Activated B cell treated with CpG ODN at 0.5 μM for 24 hours (primary cell): ENCODE data around the gene TEPSIN. TPM values are rescaled to one million over a fixed set of nuclear protein-coding genes. Genes with fewer than 3 reads are reported as not detected.

Experiments used
- ATAC-seq: fragments of 200-7000 bp; cut with Tn5 transposase; one replicate; pipeline ENCODE4 v1.10.0; 2021; ENCODE audit warnings: low read depth, mild to moderate bottlenecking, moderate library complexity
- CTCF ChIA-PET: fragments of 350-600 bp; sonication (Branson Sonifier 250); formaldehyde crosslinking; loops from one replicate; lab custom pipeline; 2021; ENCODE audit warnings: antibody characterized with exemption; lab: Charles Lee
- POLR2A ChIA-PET: fragments of 350-600 bp; sonication (Branson Sonifier 250); formaldehyde crosslinking; loops from one replicate; lab custom pipeline; 2021; ENCODE audit warnings: antibody characterized with exemption; lab: Charles Lee
- DNase-seq: peaks from one replicate; pipeline ENCODE4 v3.0.0; 2022
- H3K27ac Mint-ChIP-seq: one replicate; pipeline ENCODE4 v1.8.0; 2020; ENCODE audit warnings: mixed read lengths
- H3K27me3 Mint-ChIP-seq: one replicate; pipeline ENCODE4 v1.8.0; 2021; ENCODE audit warnings: mixed read lengths
- H3K36me3 Mint-ChIP-seq: one replicate; pipeline ENCODE4 v1.8.0; 2021; ENCODE audit warnings: low read depth, mixed read lengths
- H3K4me1 Mint-ChIP-seq: one replicate; pipeline ENCODE4 v1.8.0; 2021; ENCODE audit warnings: mixed read lengths
- H3K4me3 Mint-ChIP-seq: one replicate; pipeline ENCODE4 v1.8.0; 2020; ENCODE audit warnings: mild to moderate bottlenecking, mixed read lengths
- H3K9me3 Mint-ChIP-seq: one replicate; pipeline ENCODE4 v1.8.0; 2020; ENCODE audit warnings: mixed read lengths
- intact Hi-C: fragments of 100-400 bp; cut with micrococcal nuclease; formaldehyde crosslinking; loops from one replicate; pipeline ENCODE4 v1.15.1; 2024
- total RNA-seq: library from RNA; stranded (reverse); gene quantifications from 2 replicates; pipeline ENCODE4 v1.2.3, GENCODE V29; 2022
- TF ChIP-seq, protein P1 (sequence below): fragments of 200-600 bp; IDR thresholded peaks from one replicate; pipeline ENCODE4 v1.8.0; 2022; ENCODE audit warnings: antibody characterized with exemption, mild to moderate bottlenecking

TEPSIN gene
- total RNA-seq, 1 donor from 2014 or later: 102 TPM

DNA sequence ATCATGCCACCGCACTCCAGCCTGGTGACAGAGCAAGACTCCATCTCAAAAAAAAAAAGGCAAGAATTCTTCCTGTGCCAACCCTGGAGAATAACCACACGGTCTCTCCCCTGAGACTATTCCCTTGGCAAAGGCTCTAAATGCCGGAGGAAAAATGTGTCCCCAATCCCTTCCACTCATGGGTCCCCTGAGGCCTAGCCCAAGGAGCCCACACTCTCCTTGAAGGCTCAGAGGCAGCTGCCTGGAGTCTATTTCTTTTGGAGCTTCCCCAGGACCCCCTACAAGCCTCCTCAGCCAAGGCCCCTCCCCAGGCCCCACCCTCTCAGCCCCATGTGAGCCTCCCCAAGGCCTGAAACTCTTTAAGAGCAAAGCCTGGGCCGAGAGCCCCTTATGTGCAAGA is 32.7 kb downstream of the TEPSIN start:
- ATAC-seq: no peak

DNA sequence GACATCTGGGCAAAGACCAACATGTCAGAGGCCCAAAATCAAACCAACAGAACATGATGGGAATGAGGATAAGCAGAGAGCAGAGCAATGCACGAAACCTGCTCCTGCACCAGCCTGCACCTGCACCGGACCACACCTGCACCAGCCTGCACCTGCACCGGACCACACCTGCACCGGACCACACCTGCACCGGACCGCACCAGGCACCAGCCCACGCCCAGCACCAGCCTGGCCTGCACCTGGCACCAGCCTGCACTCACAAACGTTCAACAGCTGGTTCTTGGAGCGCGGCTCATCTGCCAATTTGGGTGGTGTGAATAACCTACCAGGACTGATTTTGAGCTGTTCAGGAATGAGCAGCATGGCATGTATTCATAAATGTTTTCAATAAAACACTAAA is 34.3 kb downstream of the TEPSIN start:
- H3K27ac Mint-ChIP-seq: no peak overlapping the region
- intact Hi-C loops: no loop called here
- CTCF ChIA-PET: no interaction called here
- no peak for ATAC-seq
- POLR2A ChIA-PET: no interaction called here
- no peak overlapping the region for H3K4me3 Mint-ChIP-seq
- peaks cover 28% of the 10 kb centered on the region for H3K36me3 Mint-ChIP-seq
- H3K27me3 Mint-ChIP-seq: no peaks in the 10 kb centered on the region
- TF ChIP-seq, protein P1, sequence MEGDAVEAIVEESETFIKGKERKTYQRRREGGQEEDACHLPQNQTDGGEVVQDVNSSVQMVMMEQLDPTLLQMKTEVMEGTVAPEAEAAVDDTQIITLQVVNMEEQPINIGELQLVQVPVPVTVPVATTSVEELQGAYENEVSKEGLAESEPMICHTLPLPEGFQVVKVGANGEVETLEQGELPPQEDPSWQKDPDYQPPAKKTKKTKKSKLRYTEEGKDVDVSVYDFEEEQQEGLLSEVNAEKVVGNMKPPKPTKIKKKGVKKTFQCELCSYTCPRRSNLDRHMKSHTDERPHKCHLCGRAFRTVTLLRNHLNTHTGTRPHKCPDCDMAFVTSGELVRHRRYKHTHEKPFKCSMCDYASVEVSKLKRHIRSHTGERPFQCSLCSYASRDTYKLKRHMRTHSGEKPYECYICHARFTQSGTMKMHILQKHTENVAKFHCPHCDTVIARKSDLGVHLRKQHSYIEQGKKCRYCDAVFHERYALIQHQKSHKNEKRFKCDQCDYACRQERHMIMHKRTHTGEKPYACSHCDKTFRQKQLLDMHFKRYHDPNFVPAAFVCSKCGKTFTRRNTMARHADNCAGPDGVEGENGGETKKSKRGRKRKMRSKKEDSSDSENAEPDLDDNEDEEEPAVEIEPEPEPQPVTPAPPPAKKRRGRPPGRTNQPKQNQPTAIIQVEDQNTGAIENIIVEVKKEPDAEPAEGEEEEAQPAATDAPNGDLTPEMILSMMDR: no peak
- no peaks in the 10 kb centered on the region for H3K9me3 Mint-ChIP-seq
- no peak for DNase-seq
- peaks cover 4% of the 10 kb centered on the region for H3K4me1 Mint-ChIP-seq

More for the DNA sequence above, 32.7 kb downstream of the TEPSIN start:
- Mint-ChIP-seq H3K27me3 (no peaks in the 10 kb centered on the region), H3K36me3 (peaks cover 27% of the 10 kb centered on the region), H3K9me3 (no peaks in the 10 kb centered on the region), H3K27ac (no peak overlapping the region), H3K4me3 (no peak overlapping the region), H3K4me1 (peaks cover 4% of the 10 kb centered on the region)
- no peak for DNase-seq
- TF ChIP-seq, protein P1: no peak
- intact Hi-C loops: no loop called here
- ChIA-PET CTCF (no interaction called here), POLR2A (interaction anchor here (0.7 kb wide), 1 partner anchor 33 kb away, joined by 3 read pairs; no protein-coding TSS in a partner anchor)

DNA sequence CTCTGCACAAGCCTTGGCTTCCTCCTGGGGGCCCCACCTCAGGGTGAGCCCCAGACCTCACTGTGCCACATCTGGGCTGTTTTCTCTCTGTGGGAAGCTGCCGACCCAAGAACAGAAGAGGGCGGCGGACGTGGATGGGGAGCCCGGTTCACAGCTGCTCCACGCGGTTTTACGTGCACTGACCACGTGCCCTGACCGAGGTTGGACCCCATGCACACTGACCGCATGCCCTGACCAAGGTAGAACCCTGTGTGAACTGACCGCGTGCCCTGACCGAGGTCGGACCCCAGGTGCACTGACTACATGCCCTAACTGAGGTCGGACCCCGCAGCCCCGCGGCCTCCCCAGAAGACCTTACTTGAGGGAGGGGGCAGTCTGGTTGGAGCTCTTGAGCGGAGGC is 35.7 kb downstream of the TEPSIN start:
- Mint-ChIP-seq H3K36me3 (peaks cover 28% of the 10 kb centered on the region), H3K27me3 (no peaks in the 10 kb centered on the region), H3K27ac (no peak overlapping the region), H3K4me3 (no peak overlapping the region), H3K4me1 (peaks cover 4% of the 10 kb centered on the region), H3K9me3 (no peaks in the 10 kb centered on the region)
- intact Hi-C loops: no loop called here
- ChIA-PET CTCF (no interaction called here), POLR2A (interaction anchor here (0.5 kb wide), 1 partner anchor 670 kb away, joined by 5 read pairs; no protein-coding TSS in a partner anchor)
- no peak for ATAC-seq
- no peak for DNase-seq
- TF ChIP-seq, protein P1: no peak

DNA sequence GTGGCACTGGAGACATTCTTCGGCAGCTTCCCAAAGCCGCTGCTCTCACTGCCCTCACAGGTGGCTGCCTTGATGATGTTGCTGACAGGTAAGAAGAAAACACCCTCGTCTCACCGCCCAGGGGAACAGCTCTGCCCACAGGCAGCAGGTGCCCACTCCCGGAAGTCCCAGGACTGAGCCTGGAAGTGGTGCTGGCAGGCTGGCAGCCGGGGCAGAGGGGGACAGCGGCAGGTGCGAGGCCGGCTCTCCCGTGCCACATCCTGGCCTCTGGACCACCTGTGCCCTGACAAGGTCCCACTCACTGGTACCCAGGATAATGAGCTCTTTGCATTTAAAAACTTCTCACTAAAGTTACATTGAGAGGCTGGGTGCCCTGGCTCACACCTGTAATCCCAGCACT is 36.5 kb downstream of the TEPSIN start:
- H3K4me1 Mint-ChIP-seq: no peaks in the 10 kb centered on the region
- DNase-seq (no peak), ATAC-seq (no peak)
- H3K27ac Mint-ChIP-seq: no peak overlapping the region
- ChIA-PET POLR2A (no interaction called here), CTCF (no interaction called here)
- TF ChIP-seq, protein P1: no peak
- peaks cover 31% of the 10 kb centered on the region for H3K36me3 Mint-ChIP-seq
- intact Hi-C loops: no loop called here
- no peak overlapping the region for H3K4me3 Mint-ChIP-seq
- no peaks in the 10 kb centered on the region for H3K27me3 Mint-ChIP-seq
- no peaks in the 10 kb centered on the region for H3K9me3 Mint-ChIP-seq

DNA sequence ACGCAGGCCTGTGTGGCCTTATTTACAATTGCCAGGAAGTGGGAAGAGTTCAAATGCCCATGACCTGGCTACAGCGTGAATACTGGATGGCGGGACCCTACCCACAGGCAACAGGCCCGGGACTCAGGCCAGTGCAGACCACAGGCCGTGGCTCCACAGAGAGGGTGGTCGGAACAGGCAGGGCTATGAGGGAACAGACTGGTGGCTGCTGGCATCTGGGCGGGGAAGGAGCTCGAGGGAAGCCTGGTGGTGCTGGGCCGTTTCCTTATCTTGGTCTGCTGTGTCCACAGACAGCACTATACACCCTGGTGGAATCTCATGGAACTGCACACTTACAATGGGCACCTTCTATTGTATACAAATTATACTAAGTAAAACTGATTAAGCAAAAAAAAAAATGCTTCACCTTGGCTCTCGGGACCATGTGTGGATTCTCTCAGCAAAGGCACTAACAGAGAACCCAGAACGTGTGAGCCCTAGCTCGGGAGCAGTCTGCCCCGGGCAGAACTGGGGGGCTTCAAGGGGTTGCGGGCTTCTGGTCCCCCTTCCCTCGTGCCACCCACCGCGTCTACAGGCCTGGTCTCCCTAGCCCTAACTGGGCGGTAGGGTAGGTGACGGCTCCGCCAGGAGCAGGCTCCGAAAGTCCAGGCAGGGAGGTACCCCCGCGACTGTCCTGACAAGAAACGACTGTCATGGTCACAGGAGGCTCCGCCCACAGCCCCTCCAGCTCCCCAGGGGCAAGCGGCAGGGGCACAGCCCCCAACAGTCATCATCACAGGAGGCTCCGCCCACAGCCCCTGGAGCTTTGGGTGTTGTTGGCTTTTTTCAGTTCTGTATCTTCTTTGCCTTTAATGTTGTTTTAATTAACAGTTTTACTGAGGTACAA is 37.9 kb downstream of the TEPSIN start:
- no peaks in the 10 kb centered on the region for H3K9me3 Mint-ChIP-seq
- intact Hi-C loops: no loop called here
- TF ChIP-seq, protein P1: no peak

More for the DNA sequence above, 37.9 kb downstream of the TEPSIN start:
- Mint-ChIP-seq H3K27ac (no peak overlapping the region), H3K4me1 (no peaks in the 10 kb centered on the region), H3K27me3 (no peaks in the 10 kb centered on the region), H3K4me3 (no peak overlapping the region), H3K36me3 (peaks cover 28% of the 10 kb centered on the region)
- POLR2A ChIA-PET: interaction anchor here (1.0 kb wide), 1 partner anchor 196 kb away, joined by 3 read pairs; no protein-coding TSS in a partner anchor
- ATAC-seq (peak; percentile 73), DNase-seq (no peak)
- CTCF ChIA-PET: no interaction called here
